ENCODE results near the gene ADARB1. TPM values are rescaled to one million over a fixed set of nuclear protein-coding genes. Genes with fewer than 3 reads are reported as not detected.

ADARB1 gene
- total and polyA plus RNA-seq, 2 donors (not counting 1 experiment from before 2014, with no cell fraction given), result 17.1 to 33.3 TPM

DNA sequence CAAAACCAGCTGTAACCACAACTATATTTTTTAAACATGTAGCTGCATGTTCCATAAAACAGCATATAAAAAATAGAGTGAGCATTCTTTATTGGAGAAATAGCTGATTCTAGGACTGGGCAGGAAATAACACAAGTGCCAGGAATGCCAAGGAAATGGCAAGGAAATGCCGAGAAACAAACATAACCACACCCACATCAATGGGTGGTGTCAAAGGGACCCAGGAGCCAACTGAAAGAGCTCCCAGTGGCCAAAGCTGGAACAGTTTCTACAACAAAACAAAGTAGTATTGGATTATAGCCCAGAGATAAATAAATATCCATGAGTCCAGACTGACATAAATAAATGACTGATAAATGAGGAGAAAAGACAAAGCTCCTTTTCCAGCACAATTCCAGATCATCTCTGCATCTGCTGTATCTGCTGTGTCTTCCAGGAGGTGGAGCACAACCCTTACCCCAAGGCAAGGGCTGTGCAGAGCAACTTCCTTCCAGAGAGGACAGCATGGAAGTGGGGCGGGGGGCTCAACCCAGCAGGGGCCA lies 28.1 kb downstream of the ADARB1 start:
- 100% methylated on average over 1 of the region's 2 CpGs for WGBS (ENCODE audit: insufficient coverage)
- intact Hi-C loops (cut with micrococcal nuclease), result no loop called here
- ChIA-PET POLR2A (no interaction called here), CTCF (interaction anchor here (0.9 to 8.7 kb wide), 11 partner anchors 8 to 153 kb away, joined by 3 to 235 read pairs (median 6); no protein-coding TSS in a partner anchor)
- H3K27me3 ChIP-seq (replicated peaks in 1 of 4; ENCODE audit: control extremely low read depth in 1 of 4, control insufficient read depth in 3 of 4, insufficient read depth in 4 of 4, low read length in 3 of 4), result no peaks in the 10 kb centered on the region
- no peaks in the 10 kb centered on the region for H3K9me3 Mint-ChIP-seq (ENCODE audit: insufficient read depth)
- peaks cover 75 to 82% of the 10 kb centered on the region in 2 donors for H3K4me1 ChIP-seq (ENCODE audit: control insufficient read depth in 2 of 2, insufficient read depth in 2 of 2, low read length in 2 of 2)
- no peaks in the 10 kb centered on the region for H3K36me3 ChIP-seq (replicated peaks in 1 of 2; ENCODE audit: control extremely low read depth in 1 of 2, control insufficient read depth in 1 of 2, extremely low read depth in 1 of 2, insufficient read depth in 2 of 2, low read length in 1 of 2)
- H3K9me3 ChIP-seq (ENCODE audit: control extremely low read depth in 1 of 3, control insufficient read depth in 2 of 3, insufficient read depth in 1 of 3, low read length in 2 of 3), result no peaks in the 10 kb centered on the region
- H2AFZ ChIP-seq (ENCODE audit: insufficient read depth, low read depth, low read length, poor library complexity, severe bottlenecking), result no peak overlapping the region
- no peaks in the 10 kb centered on the region for H3K27me3 Mint-ChIP-seq
- H3K4me1 Mint-ChIP-seq, result peaks cover 80% of the 10 kb centered on the region
- no peak overlapping the region for H3K9ac ChIP-seq (ENCODE audit: low read length)
- no peak for ATAC-seq (ENCODE audit: low read depth)
- no peak for DNase-seq
- no peak overlapping the region for H3K4me3 Mint-ChIP-seq
- TF ChIP-seq EZH2 (IDR thresholded peaks at IDR 0.05; ENCODE audit: borderline replicate concordance, insufficient read depth, low read depth, low read length, poor library complexity, severe bottlenecking), result no peak
- TF ChIP-seq, protein P1, sequence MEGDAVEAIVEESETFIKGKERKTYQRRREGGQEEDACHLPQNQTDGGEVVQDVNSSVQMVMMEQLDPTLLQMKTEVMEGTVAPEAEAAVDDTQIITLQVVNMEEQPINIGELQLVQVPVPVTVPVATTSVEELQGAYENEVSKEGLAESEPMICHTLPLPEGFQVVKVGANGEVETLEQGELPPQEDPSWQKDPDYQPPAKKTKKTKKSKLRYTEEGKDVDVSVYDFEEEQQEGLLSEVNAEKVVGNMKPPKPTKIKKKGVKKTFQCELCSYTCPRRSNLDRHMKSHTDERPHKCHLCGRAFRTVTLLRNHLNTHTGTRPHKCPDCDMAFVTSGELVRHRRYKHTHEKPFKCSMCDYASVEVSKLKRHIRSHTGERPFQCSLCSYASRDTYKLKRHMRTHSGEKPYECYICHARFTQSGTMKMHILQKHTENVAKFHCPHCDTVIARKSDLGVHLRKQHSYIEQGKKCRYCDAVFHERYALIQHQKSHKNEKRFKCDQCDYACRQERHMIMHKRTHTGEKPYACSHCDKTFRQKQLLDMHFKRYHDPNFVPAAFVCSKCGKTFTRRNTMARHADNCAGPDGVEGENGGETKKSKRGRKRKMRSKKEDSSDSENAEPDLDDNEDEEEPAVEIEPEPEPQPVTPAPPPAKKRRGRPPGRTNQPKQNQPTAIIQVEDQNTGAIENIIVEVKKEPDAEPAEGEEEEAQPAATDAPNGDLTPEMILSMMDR (IDR thresholded peaks at IDR 0.05), result peak; percentile 45
- peaks cover 100% of the 10 kb centered on the region for H3K79me2 ChIP-seq (ENCODE audit: control insufficient read depth, insufficient read depth, low read length)
- peaks cover 11% of the 10 kb centered on the region for H4K20me1 ChIP-seq (ENCODE audit: control insufficient read depth, insufficient read depth, low read length, poor library complexity, severe bottlenecking)
- H3K27ac ChIP-seq (ENCODE audit: low read length in 2 of 2), result peak overlapping the region in 1 of 2 donors; percentile 15
- H3K4me2 ChIP-seq (replicated peaks; ENCODE audit: low read depth, low read length, poor library complexity, severe bottlenecking), result peak overlapping the region; percentile 65
- H3K27ac Mint-ChIP-seq, result peak overlapping the region; percentile 46
- H3K4me3 ChIP-seq (ENCODE audit: control extremely low read depth in 1 of 5, extremely low read depth in 1 of 5, insufficient read depth in 1 of 5, low read depth in 2 of 5, low read length in 4 of 5), result no peak overlapping the region

DNA sequence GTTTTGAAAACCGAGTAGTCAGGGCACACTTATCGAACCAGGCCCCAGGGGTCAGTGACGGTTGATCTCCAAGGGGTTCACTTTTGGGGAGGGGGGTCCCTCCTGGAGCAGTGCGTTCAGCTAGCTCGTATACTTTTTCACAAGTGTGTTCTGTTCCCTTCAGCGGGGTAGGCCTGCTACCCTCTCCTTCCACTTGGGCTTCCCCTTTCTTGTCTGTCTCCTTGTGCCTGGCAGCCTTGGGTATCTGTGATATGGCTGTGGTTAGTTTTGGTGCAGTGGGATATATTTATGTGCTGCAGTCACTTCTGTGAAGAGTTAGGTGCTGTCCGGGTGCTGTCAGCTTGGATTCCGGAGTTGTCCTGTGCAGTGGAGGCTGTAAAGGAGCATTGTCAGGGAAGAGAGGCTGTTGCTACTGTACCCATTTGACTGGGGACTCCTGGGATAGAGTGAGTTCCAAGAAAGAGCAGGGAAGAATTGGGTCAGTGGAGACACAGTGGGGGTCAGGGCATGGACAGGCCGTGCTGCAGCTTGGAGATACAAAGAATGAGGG lies 29.7 kb downstream of the ADARB1 start:
- TF ChIP-seq, protein P1 (IDR thresholded peaks at IDR 0.05), result no peak
- TF ChIP-seq EZH2 (IDR thresholded peaks at IDR 0.05; ENCODE audit: borderline replicate concordance, insufficient read depth, low read depth, low read length, poor library complexity, severe bottlenecking), result no peak
- Histone ChIP-seq H3K4me1 (ENCODE audit: control insufficient read depth in 2 of 2, insufficient read depth in 2 of 2, low read length in 2 of 2) (peaks cover 75 to 80% of the 10 kb centered on the region in 2 donors), H3K27ac (ENCODE audit: low read length in 2 of 2) (peak overlapping the region; percentile 67 to 81), H3K27me3 (replicated peaks in 1 of 4; ENCODE audit: control extremely low read depth in 1 of 4, control insufficient read depth in 3 of 4, insufficient read depth in 4 of 4, low read length in 3 of 4) (no peaks in the 10 kb centered on the region), H3K4me3 (ENCODE audit: control extremely low read depth in 1 of 5, extremely low read depth in 1 of 5, insufficient read depth in 1 of 5, low read depth in 2 of 5, low read length in 4 of 5) (peak overlapping the region in 1 of 5 experiments; percentile 20), H3K36me3 (replicated peaks in 1 of 2; ENCODE audit: control extremely low read depth in 1 of 2, control insufficient read depth in 1 of 2, extremely low read depth in 1 of 2, insufficient read depth in 2 of 2, low read length in 1 of 2) (no peaks in the 10 kb centered on the region), H4K20me1 (ENCODE audit: control insufficient read depth, insufficient read depth, low read length, poor library complexity, severe bottlenecking) (no peaks in the 10 kb centered on the region), H2AFZ (ENCODE audit: insufficient read depth, low read depth, low read length, poor library complexity, severe bottlenecking) (peak overlapping the region; percentile 11), H3K9ac (ENCODE audit: low read length) (peak overlapping the region; percentile 23), H3K4me2 (replicated peaks; ENCODE audit: low read depth, low read length, poor library complexity, severe bottlenecking) (peak overlapping the region; percentile 65), H3K79me2 (ENCODE audit: control insufficient read depth, insufficient read depth, low read length) (peaks cover 100% of the 10 kb centered on the region), H3K9me3 (ENCODE audit: control extremely low read depth in 1 of 3, control insufficient read depth in 2 of 3, insufficient read depth in 1 of 3, low read length in 2 of 3) (peaks cover 0 to 3% (median 0%) of the 10 kb centered on the region in 3 donors)
- DNase-seq, result peak; percentile 59
- H3K27ac Mint-ChIP-seq, result peak overlapping the region; percentile 28
- no peaks in the 10 kb centered on the region for H3K27me3 Mint-ChIP-seq
- CTCF ChIA-PET, result interaction anchor here (4.8 to 8.7 kb wide), 3 partner anchors 16 to 34 kb away, joined by 39 to 106 read pairs (median 66); no protein-coding TSS in a partner anchor
- peak overlapping the region; percentile 72 for H3K4me3 Mint-ChIP-seq
- no peaks in the 10 kb centered on the region for H3K9me3 Mint-ChIP-seq (ENCODE audit: insufficient read depth)
- peak; percentile 66 for ATAC-seq (ENCODE audit: low read depth)
- peaks cover 78% of the 10 kb centered on the region for H3K4me1 Mint-ChIP-seq
- POLR2A ChIA-PET, result no interaction called here
- intact Hi-C loops (cut with micrococcal nuclease), result no loop called here
- 19% methylated on average over 6 of the region's 9 CpGs for WGBS (ENCODE audit: insufficient coverage)

All from B cell (primary cell).